Measurements from ENCODE around the gene GLS.

DNA sequence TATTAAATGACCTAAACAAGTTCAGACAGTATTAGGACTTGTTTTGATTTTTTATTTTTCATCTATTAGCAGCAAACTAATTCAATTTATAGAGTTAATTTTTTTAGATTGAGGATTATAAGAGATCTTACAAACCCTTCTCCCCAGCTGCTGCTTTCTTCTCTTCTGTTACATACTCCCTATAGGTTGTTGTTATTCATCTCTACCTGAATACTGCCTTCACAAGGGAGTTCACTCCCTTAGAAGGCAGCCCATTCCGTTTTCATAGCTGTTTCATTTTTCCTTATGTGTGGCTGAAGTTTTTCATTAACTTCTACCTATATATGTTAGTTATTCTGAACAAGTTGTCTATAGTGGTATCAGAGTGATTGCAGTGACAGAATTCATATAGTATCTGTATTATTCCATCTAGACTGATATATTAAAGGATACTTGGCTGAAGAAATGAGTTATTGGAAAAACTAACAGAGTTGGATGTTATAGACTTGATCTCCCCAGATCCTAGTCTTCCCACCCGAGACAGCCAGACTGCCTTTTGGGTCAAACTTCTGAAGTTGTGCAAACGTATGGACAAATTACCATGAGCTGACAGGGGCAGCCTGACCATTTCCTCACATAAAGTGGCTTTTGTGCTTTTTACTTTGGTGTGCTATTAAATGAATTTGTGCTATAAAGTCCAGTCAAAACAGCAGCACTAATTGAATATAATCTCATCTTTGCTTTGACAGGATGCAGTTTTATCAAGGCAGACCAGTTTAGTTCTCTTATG lies 8.7 kb downstream of the GLS start:
- TF ChIP-seq FOXA1 (IDR thresholded peaks at IDR 0.05) = no peak
- TF ChIP-seq ZNF384 (IDR thresholded peaks at IDR 0.05) = no peak
- no peak for TF ChIP-seq SP1 (IDR thresholded peaks at IDR 0.05)
- TF ChIP-seq FOXK2 (IDR thresholded peaks at IDR 0.05) = no peak
- TF ChIP-seq ARNT (IDR thresholded peaks at IDR 0.05) = no peak
- no peak for TF ChIP-seq SUZ12 (IDR thresholded peaks at IDR 0.05)
- no peak for TF ChIP-seq CTBP1 (IDR thresholded peaks at IDR 0.05; ENCODE audit: borderline replicate concordance)

Data from HEK293T (cell line).